Testis (tissue), 5 donors: ENCODE results near the gene CENPS. TPM values are rescaled to one million over a fixed set of nuclear protein-coding genes. Genes with fewer than 3 reads are reported as not detected.
A peak's percentile ranks its signal among the peaks of the same experiment; 100 is the strongest.

ENCODE experiments used
- DNase-seq: peaks from one replicate; pipeline ENCODE4 v3.0.0-alpha.2; 2019
- H3K27ac ChIP-seq, 2 donors: fragments of 200-600 bp; sonication (generic); one replicate each; pipeline ENCODE4 v1.5.1; 2019
- H3K27me3 ChIP-seq: fragments of 200-600 bp; sonication (generic); one replicate; pipeline ENCODE4 v1.5.1; 2019
- H3K36me3 ChIP-seq: fragments of 200-600 bp; sonication (generic); one replicate; pipeline ENCODE4 v1.5.1; 2017; ENCODE audit warnings: low read depth; ENCODE audit errors: missing control alignments
- H3K4me1 ChIP-seq: fragments of 200-600 bp; sonication (generic); one replicate; pipeline ENCODE4 v1.5.1; 2019
- H3K4me3 ChIP-seq, 2 donors: fragments of 200-600 bp; sonication (generic); one replicate each; pipeline ENCODE4 v1.5.1; 2017 to 2019
- H3K9me3 ChIP-seq: fragments of 200-600 bp; sonication (generic); one replicate; pipeline ENCODE4 v1.5.1; 2017
- CTCF ChIP-seq, 3 experiments: fragments of 450-650 bp in 2 of 3; fragments of 200-600 bp in 1 of 3; sonication (generic) in 1 of 3; IDR thresholded peaks; one replicate each; pipeline ENCODE4 v1.5.1; 2016 to 2019; ENCODE audit warnings: antibody characterized with exemption in 3 of 3, mild to moderate bottlenecking in 2 of 3, moderate library complexity in 1 of 3
- POLR2A ChIP-seq: fragments of 450-650 bp; IDR thresholded peaks from one replicate; pipeline ENCODE4 v1.6.1; 2017; ENCODE audit warnings: antibody characterized with exemption, mild to moderate bottlenecking, moderate library complexity
- WGBS, 2 donors: methylation state at CpG; one replicate each; pipeline ENCODE4 v1.1.5; 2018; 5-methylcytosine and 5-hydroxymethylcytosine counted together
- intact Hi-C: fragments of 100-400 bp; cut with DNase I; formaldehyde crosslinking; loops from one replicate; pipeline ENCODE4 v1.15.1; 2023; ENCODE audit warnings: low total_unique reads
- long read RNA-seq, 2 donors: transcript quantifications; one replicate each; lab custom pipeline, GENCODE V29; 2026
- polyA plus RNA-seq: library from polyadenylated mRNA; stranded (reverse); fragments of 350-450 nt; fragmentation: Illumina TruSeq; extraction: RNeasy Lipid Tissue Mini Kit (QIAGEN cat#74804); gene quantifications from one replicate; pipeline ENCODE4 v1.2.3, GENCODE V29; 2014; ENCODE audit warnings: low read depth, low replicate concordance; ENCODE audit not compliant: insufficient read depth
- total RNA-seq, 2 donors: library from RNA; depleted of rRNA; stranded (reverse); fragments of >200 nt; gene quantifications; one replicate each; pipeline ENCODE4 v1.2.3, GENCODE V29; 2016

The CENPS gene
- total RNA-seq: 10 to 100 TPM; 26.4 to 49.6 TPM
- 125 TPM for polyA plus RNA-seq
- long read RNA-seq, donor 1, transcript CENPS-201 (5 exons, 896 nt): major isoform, 15 of 26 reads
- long read RNA-seq, donor 1, transcript CENPS-204 (5 exons, 914 nt): minor isoform, 10 of 26 reads
- long read RNA-seq, donor 1, partial matches to known transcripts: 0 of 26 reads
- long read RNA-seq, donor 1, other reads (novel, unspliced or antisense): 0 of 26 reads
- long read RNA-seq, donor 2, transcript CENPS-201 (5 exons, 896 nt): major isoform, 16 of 20 reads
- long read RNA-seq, donor 2, partial matches to known transcripts: 0 of 20 reads
- long read RNA-seq, donor 2, other reads (novel, unspliced or antisense): 0 of 20 reads

DNA sequence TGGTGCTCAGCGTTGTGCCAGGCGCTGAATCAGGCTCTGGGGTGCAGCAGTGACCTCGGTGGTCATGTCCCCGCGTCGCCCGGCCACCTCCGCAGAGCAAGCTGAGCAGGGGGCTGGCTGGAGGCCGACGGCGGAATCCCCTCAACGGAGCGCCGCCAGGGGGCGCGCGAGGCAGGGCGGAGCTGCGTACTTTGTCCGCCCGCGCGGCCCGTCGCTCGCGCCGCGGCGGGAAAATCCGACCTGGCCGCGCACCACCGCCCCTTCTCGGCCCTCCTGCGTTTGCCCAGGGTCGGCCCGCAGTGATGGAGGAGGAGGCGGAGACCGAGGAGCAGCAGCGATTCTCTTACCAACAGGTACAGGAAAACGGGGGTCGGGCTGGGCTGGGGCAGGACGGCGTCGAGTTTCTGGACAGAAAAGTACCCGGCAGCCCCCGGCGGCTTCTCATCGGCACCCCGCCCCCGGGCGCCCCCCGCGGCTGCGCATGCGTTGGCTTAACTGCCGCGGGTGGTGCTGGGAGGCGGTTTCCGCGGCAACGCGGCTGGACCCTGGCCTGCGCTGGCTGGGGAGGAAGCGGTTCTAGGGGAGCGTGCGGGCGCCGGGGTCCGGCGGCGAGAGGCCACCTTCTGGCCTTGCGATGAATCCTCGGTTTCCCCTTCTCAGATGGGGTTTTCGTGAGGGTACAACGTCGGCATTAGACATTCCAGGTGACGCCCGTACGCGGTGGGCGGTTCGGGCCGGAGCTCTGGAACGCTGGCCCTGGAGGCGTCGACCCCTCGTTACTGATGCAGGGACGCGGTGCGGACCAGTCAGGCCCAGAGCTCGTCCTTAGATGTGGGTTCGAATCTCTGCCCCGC lies at the start of gene CENPS:
CENPS (plus strand) TSS at position 218 of the 854 bp plus-strand sequence; CDS start at position 303, 85 bp downstream.
- Histone ChIP-seq H3K4me3 (peak within 1 kb of the TSS; percentile 61 to 74), H3K36me3 (no peaks in the 10 kb centered on the region), H3K27ac (peak within 1 kb of the TSS; percentile 71 to 73), H3K9me3 (no peaks in the 10 kb centered on the region), H3K4me1 (peaks cover 18% of the 10 kb centered on the region), H3K27me3 (no peaks in the 10 kb centered on the region)
- WGBS, 2 donors: 0 to 2% methylated on average over 7 to 84 of the region's 95 CpGs
- intact Hi-C loops: no loop called here
- TF ChIP-seq CTCF (IDR thresholded peaks at IDR 0.05) (peak; percentile 98 to 100 (median 99)), POLR2A (no peak)
- DNase-seq: peak; percentile 90

- no peak for TF ChIP-seq POLR2A
- TF ChIP-seq CTCF (IDR thresholded peaks at IDR 0.05): no peak
- H3K36me3 ChIP-seq: no peaks in the 10 kb centered on the region
- H3K4me1 ChIP-seq: peaks cover 32% of the 10 kb centered on the region
- peak overlapping the region in 1 of 2 donors; percentile 28 for H3K27ac ChIP-seq
- intact Hi-C loops: no loop called here
- H3K27me3 ChIP-seq: no peaks in the 10 kb centered on the region
- 35 to 43% methylated on average over 5 of the region's 5 CpGs for WGBS, 2 donors
- peak; percentile 73 for DNase-seq
- no peak overlapping the region for H3K4me3 ChIP-seq
- no peaks in the 10 kb centered on the region for H3K9me3 ChIP-seq
Measured at GRCh38 chr1:10380594-10381275, 49.5 kb upstream of the CENPS start.

DNA sequence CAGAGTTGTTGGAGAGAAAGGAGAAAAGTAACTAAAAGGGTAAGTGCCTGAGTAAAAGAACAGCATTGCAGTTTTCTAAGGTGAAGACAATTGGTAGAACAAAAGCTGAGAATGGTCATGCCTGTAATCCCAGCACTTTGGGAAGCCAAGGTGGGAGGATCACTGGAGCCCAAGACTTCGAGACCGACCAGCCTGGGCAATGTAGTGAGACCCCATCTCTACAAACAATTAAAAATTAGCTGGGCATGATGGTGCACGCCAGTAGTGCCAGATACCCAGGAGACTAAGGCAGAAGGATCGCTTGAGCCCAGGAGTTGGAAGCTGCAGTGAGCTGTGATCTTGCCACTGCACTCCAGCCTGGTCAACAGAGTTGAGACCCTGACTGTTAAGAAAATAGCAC lies 46.6 kb upstream of the CENPS start:
- Histone ChIP-seq H3K27ac (no peak overlapping the region), H3K27me3 (no peaks in the 10 kb centered on the region), H3K4me3 (no peak overlapping the region), H3K4me1 (peaks cover 31% of the 10 kb centered on the region), H3K9me3 (no peaks in the 10 kb centered on the region), H3K36me3 (no peaks in the 10 kb centered on the region)
- TF ChIP-seq POLR2A (no peak), CTCF (IDR thresholded peaks at IDR 0.05) (no peak)
- WGBS, 2 donors: 98 to 99% methylated on average over 4 of the region's 4 CpGs
- no peak for DNase-seq
- intact Hi-C loops: no loop called here

GRCh38 chr1:10384219-10384618 lies 46.0 kb upstream of the CENPS start:
- Histone ChIP-seq H3K4me3 (no peak overlapping the region), H3K36me3 (no peaks in the 10 kb centered on the region), H3K9me3 (no peaks in the 10 kb centered on the region), H3K27ac (no peak overlapping the region), H3K27me3 (no peaks in the 10 kb centered on the region), H3K4me1 (peaks cover 26% of the 10 kb centered on the region)
- WGBS, 2 donors: 93 to 94% methylated on average over 8 of the region's 8 CpGs
- DNase-seq: no peak
- intact Hi-C loops: no loop called here
- TF ChIP-seq POLR2A: no peak
- no peak for TF ChIP-seq CTCF (IDR thresholded peaks at IDR 0.05)
